H1 (cell line): ENCODE results near the gene ADAMTS13. TPM values are rescaled to one million over a fixed set of nuclear protein-coding genes. Genes with fewer than 3 reads are reported as not detected.

Source experiments
- ATF2 ChIP-seq: IDR thresholded peaks from 2 replicates; pipeline ENCODE4 v1.6.1; 2012; ENCODE audit warnings: low read length, inconsistent platforms
- ATF3 ChIP-seq: IDR thresholded peaks from 2 replicates; pipeline ENCODE4 v1.6.1; 2011; ENCODE audit warnings: low read depth, mild to moderate bottlenecking, low read length; ENCODE audit not compliant: insufficient read depth
- BRCA1 ChIP-seq: IDR thresholded peaks from 2 replicates; pipeline ENCODE4 v1.6.1; 2012; ENCODE audit warnings: low read depth, low read length, improper control_type of control experiment
- POLR2A ChIP-seq, 2 experiments: IDR thresholded peaks; 1 replicate in 1 of 2; 2 replicates in 1 of 2; pipeline ENCODE4 v1.6.1; 2011; ENCODE audit warnings: low read depth in 2 of 2, low read length in 2 of 2, mild to moderate bottlenecking in 2 of 2; ENCODE audit errors: control extremely low read depth in 1 of 2
- RAD21 ChIP-seq, 2 experiments: IDR thresholded peaks in 1 of 2; conservative IDR thresholded peaks in 1 of 2; 2 replicates each; pipeline ENCODE4 v1.6.1; 2011; ENCODE audit warnings: low read depth in 2 of 2, low read length in 2 of 2, improper control_type of control experiment in 1 of 2, inconsistent platforms in 1 of 2, mild to moderate bottlenecking in 1 of 2, moderate library complexity in 1 of 2
- TAF7 ChIP-seq: optimal IDR thresholded peaks from 2 replicates; pipeline ENCODE3; 2011; ENCODE audit warnings: low read depth, mild to moderate bottlenecking, inconsistent platforms, low read length, moderate library complexity, borderline replicate concordance
- TBP ChIP-seq: IDR thresholded peaks from 2 replicates; pipeline ENCODE4 v1.6.1; 2011; ENCODE audit warnings: low read depth, low read length, improper control_type of control experiment
- TCF12 ChIP-seq: IDR thresholded peaks from 2 replicates; pipeline ENCODE4 v1.6.1; 2011; ENCODE audit warnings: low read depth, mild to moderate bottlenecking, low read length
- polyA plus RNA-seq, 7 experiments: library from polyadenylated mRNA; depleted of rRNA in 3 of 7; stranded (reverse) in 5 of 7; unstranded in 2 of 7; fragments of >200 nt in 5 of 7; fragments of 200-250 nt in 2 of 7; gene quantifications; 1 replicate in 5 of 7; 2 replicates in 1 of 7; 4 replicates in 1 of 7; pipeline versions ENCODE4 v1.2.1 to v1.2.3, GENCODE V29; 2011 to 2013; ENCODE audit warnings: missing spikeins in 2 of 7, mixed read lengths in 2 of 7
- total RNA-seq: library from RNA; stranded (reverse); fragmentation: NEBNext Ultra II Directional; extraction: Animal tissue kit (Norgen Biotek cat#: 25700); gene quantifications from 2 replicates; pipeline ENCODE4 v1.2.1, GENCODE V29; 2021

The ADAMTS13 gene
- total and polyA plus RNA-seq, 2 of the 8 experiments (the other 6 are each of a cell fraction or from before 2014, with no cell fraction given): 4.4 to 5.8 TPM

- TF ChIP-seq RAD21 (IDR thresholded peaks at IDR 0.05 in 1 of 2, conservative IDR thresholded peaks at IDR 0.05 in 1 of 2; ENCODE audit: low read depth in 2 of 2, low read length in 2 of 2): peak in 1 of 2 experiments; percentile 19; a peak in 1 of 4 replicates
- no peak for TF ChIP-seq TCF12
- TF ChIP-seq BRCA1: no peak
- no peak for TF ChIP-seq TBP
- TF ChIP-seq POLR2A (IDR thresholded peaks at IDR 0.05; ENCODE audit: control extremely low read depth in 1 of 2, low read depth in 2 of 2, low read length in 2 of 2): no peak
- TF ChIP-seq TAF7: no peak
- no peak for TF ChIP-seq ATF3
- TF ChIP-seq ATF2: no peak
Measured at GRCh38 chr9:133421615-133422542, at the start of gene ADAMTS13 (continued).
